Measurements from ENCODE around the gene SMIM26.

The SMIM26 gene

GRCh38 chr20:18537651-18538050 lies 29.6 kb upstream of the SMIM26 start:
- Histone ChIP-seq H3K27me3 (replicated peaks; ENCODE audit: control insufficient read depth, insufficient read depth, low read length) (no peaks in the 10 kb centered on the region), H3K36me3 (ENCODE audit: control insufficient read depth, insufficient read depth, low read length, severe bottlenecking) (peaks cover 70% of the 10 kb centered on the region), H3K9me3 (ENCODE audit: control insufficient read depth, low read length) (no peaks in the 10 kb centered on the region), H3K9ac (ENCODE audit: low read length) (no peak overlapping the region), H3K4me3 (ENCODE audit: low read length) (no peak overlapping the region), H3K4me1 (ENCODE audit: control insufficient read depth, insufficient read depth, low read length) (peaks cover 10% of the 10 kb centered on the region)
- DNase-seq (ENCODE audit: low read depth) = no peak

GRCh38 chr20:18541741-18542140 lies 25.5 kb upstream of the SMIM26 start:
- Histone ChIP-seq H3K4me1 (ENCODE audit: control insufficient read depth, insufficient read depth, low read length) (peaks cover 10% of the 10 kb centered on the region), H3K9me3 (ENCODE audit: control insufficient read depth, low read length) (no peaks in the 10 kb centered on the region), H3K36me3 (ENCODE audit: control insufficient read depth, insufficient read depth, low read length, severe bottlenecking) (peaks cover 76% of the 10 kb centered on the region), H3K9ac (ENCODE audit: low read length) (no peak overlapping the region), H3K4me3 (ENCODE audit: low read length) (no peak overlapping the region), H3K27me3 (replicated peaks; ENCODE audit: control insufficient read depth, insufficient read depth, low read length) (no peaks in the 10 kb centered on the region)
- no peak for DNase-seq (ENCODE audit: low read depth)

DNA sequence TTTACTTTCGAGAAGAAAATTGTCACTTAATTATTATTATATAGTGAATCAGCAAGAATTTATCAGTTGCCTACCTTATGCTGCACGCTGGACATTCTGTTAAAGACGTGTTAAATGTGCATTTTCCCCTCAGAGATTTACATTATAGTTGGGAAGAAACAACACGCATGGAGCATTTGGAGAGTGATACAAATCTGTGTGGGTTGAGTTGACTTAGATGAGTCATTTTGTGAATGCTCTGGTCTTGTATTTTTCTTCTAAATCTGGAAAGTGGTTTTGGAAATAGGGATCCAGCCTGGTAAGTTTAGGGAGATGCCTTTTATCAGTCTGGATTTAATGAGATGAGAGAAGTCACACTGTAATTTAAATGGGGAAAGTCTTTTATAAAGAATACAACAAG lies 24.0 kb upstream of the SMIM26 start:
- no peaks in the 10 kb centered on the region for H3K9me3 ChIP-seq (ENCODE audit: control insufficient read depth, low read length)
- no peak overlapping the region for H3K9ac ChIP-seq (ENCODE audit: low read length)
- peaks cover 81% of the 10 kb centered on the region for H3K36me3 ChIP-seq (ENCODE audit: control insufficient read depth, insufficient read depth, low read length, severe bottlenecking)
- no peak overlapping the region for H3K4me3 ChIP-seq (ENCODE audit: low read length)
- peaks cover 10% of the 10 kb centered on the region for H3K4me1 ChIP-seq (ENCODE audit: control insufficient read depth, insufficient read depth, low read length)
- no peak for DNase-seq (ENCODE audit: low read depth)
- H3K27me3 ChIP-seq (replicated peaks; ENCODE audit: control insufficient read depth, insufficient read depth, low read length) = no peaks in the 10 kb centered on the region

DNA sequence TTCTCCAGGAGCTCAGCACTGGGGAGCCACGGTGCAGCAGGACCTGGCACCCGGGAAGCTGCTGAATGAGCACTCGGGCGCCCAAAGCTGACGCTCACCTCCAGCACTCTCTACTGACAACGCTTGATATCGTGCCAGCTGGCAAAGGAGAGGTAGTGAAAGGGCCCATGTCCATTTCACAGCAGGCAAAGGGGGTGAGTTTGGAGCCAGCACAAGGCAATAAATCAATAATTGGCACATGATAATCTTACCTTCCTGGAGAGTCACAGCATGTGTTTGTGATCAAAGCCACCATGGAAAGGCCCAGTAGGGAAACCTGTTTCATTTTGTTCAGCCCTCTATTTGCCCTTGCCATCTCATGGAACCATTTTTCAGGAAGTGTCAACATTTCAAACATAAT lies 23.3 kb upstream of the SMIM26 start:
- H3K9ac ChIP-seq (ENCODE audit: low read length) = no peak overlapping the region
- peaks cover 84% of the 10 kb centered on the region for H3K36me3 ChIP-seq (ENCODE audit: control insufficient read depth, insufficient read depth, low read length, severe bottlenecking)
- DNase-seq (ENCODE audit: low read depth) = no peak
- H3K9me3 ChIP-seq (ENCODE audit: control insufficient read depth, low read length) = no peaks in the 10 kb centered on the region
- no peak overlapping the region for H3K4me3 ChIP-seq (ENCODE audit: low read length)
- no peaks in the 10 kb centered on the region for H3K27me3 ChIP-seq (replicated peaks; ENCODE audit: control insufficient read depth, insufficient read depth, low read length)
- peaks cover 10% of the 10 kb centered on the region for H3K4me1 ChIP-seq (ENCODE audit: control insufficient read depth, insufficient read depth, low read length)

GRCh38 chr20:18545566-18545965 lies 21.7 kb upstream of the SMIM26 start:
- H3K9me3 ChIP-seq (ENCODE audit: control insufficient read depth, low read length) = no peaks in the 10 kb centered on the region
- H3K36me3 ChIP-seq (ENCODE audit: control insufficient read depth, insufficient read depth, low read length, severe bottlenecking) = peaks cover 87% of the 10 kb centered on the region
- no peak overlapping the region for H3K4me3 ChIP-seq (ENCODE audit: low read length)
- no peak overlapping the region for H3K9ac ChIP-seq (ENCODE audit: low read length)
- DNase-seq (ENCODE audit: low read depth) = no peak
- H3K4me1 ChIP-seq (ENCODE audit: control insufficient read depth, insufficient read depth, low read length) = peaks cover 10% of the 10 kb centered on the region
- H3K27me3 ChIP-seq (replicated peaks; ENCODE audit: control insufficient read depth, insufficient read depth, low read length) = no peaks in the 10 kb centered on the region

DNA sequence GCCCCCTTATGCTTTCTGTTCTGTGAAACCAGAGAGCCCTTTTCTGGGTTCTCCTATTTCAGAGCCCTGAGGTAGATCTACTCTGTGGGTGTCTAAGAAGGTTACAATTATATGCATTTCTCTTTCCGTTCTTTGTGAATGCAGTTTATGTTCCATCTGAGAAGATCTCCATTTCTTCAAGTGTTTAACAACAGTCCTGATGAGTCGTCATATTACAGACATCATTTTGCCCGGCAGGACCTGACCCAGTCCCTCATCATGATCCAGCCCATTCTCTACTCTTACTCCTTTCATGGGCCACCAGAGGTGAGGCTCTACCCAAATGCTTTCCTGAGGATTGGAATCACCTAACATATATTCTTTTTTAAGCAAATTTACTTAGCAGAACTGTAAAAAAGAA lies 18.8 kb upstream of the SMIM26 start:
- Histone ChIP-seq H3K9me3 (ENCODE audit: control insufficient read depth, low read length) (no peaks in the 10 kb centered on the region), H3K36me3 (ENCODE audit: control insufficient read depth, insufficient read depth, low read length, severe bottlenecking) (peaks cover 85% of the 10 kb centered on the region), H3K4me3 (ENCODE audit: low read length) (no peak overlapping the region), H3K9ac (ENCODE audit: low read length) (no peak overlapping the region), H3K27me3 (replicated peaks; ENCODE audit: control insufficient read depth, insufficient read depth, low read length) (no peaks in the 10 kb centered on the region), H3K4me1 (ENCODE audit: control insufficient read depth, insufficient read depth, low read length) (no peaks in the 10 kb centered on the region)
- DNase-seq (ENCODE audit: low read depth) = no peak

DNA sequence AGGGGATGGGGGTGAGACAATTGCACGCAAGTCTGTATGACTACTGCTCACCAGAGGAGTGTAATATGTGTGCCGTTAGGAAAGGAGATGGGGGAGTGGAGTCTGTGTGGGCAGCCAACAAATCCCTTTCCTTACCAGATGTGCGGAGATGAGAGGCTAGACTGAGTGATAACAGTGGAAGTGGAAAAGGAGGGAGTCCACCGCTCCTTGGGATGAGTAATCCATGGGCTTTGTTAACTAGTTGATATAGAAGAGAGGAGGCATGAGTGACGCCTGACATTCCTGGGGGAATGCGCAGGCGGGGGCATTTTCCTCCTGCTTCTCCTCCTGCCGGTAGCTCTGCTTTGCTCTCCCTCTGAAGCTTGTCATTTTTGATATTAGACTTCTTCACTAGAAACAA lies 13.5 kb upstream of the SMIM26 start:
- Histone ChIP-seq H3K36me3 (ENCODE audit: control insufficient read depth, insufficient read depth, low read length, severe bottlenecking) (peaks cover 81% of the 10 kb centered on the region), H3K9ac (ENCODE audit: low read length) (no peak overlapping the region), H3K27me3 (replicated peaks; ENCODE audit: control insufficient read depth, insufficient read depth, low read length) (no peaks in the 10 kb centered on the region), H3K4me1 (ENCODE audit: control insufficient read depth, insufficient read depth, low read length) (no peaks in the 10 kb centered on the region), H3K9me3 (ENCODE audit: control insufficient read depth, low read length) (no peaks in the 10 kb centered on the region), H3K4me3 (ENCODE audit: low read length) (no peak overlapping the region)
- no peak for DNase-seq (ENCODE audit: low read depth)

DNA sequence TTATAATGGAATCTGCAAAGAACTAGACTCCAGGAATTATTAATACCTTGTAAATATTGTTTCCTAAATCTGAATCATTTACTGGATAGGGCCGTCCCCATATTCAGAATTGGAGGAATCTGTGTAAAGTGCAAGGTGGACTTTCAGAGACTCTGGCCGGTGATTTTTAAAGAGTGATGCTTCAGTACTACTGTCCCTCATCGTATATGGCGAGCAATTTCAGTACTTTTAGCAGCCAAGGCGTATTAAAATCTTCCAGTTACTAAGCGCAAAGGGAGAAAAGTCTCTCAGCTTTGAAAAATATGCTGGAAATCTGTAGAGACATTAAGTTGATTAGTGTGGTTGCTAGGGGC lies 483 bp downstream of the SMIM26 start:
- peak overlapping the region; percentile 97 for H3K4me3 ChIP-seq (ENCODE audit: low read length)
- peaks cover 18% of the 10 kb centered on the region for H3K36me3 ChIP-seq (ENCODE audit: control insufficient read depth, insufficient read depth, low read length, severe bottlenecking)
- H3K4me1 ChIP-seq (ENCODE audit: control insufficient read depth, insufficient read depth, low read length) = no peaks in the 10 kb centered on the region
- DNase-seq (ENCODE audit: low read depth) = peak; percentile 52
- no peaks in the 10 kb centered on the region for H3K9me3 ChIP-seq (ENCODE audit: control insufficient read depth, low read length)
- no peaks in the 10 kb centered on the region for H3K27me3 ChIP-seq (replicated peaks; ENCODE audit: control insufficient read depth, insufficient read depth, low read length)
- peak overlapping the region; percentile 98 for H3K9ac ChIP-seq (ENCODE audit: low read length)

- DNase-seq (ENCODE audit: low read depth) = no peak
- no peaks in the 10 kb centered on the region for H3K27me3 ChIP-seq (replicated peaks; ENCODE audit: control insufficient read depth, insufficient read depth, low read length)
- H3K9me3 ChIP-seq (ENCODE audit: control insufficient read depth, low read length) = no peaks in the 10 kb centered on the region
- no peaks in the 10 kb centered on the region for H3K4me1 ChIP-seq (ENCODE audit: control insufficient read depth, insufficient read depth, low read length)
- no peak overlapping the region for H3K4me3 ChIP-seq (ENCODE audit: low read length)
- no peak overlapping the region for H3K9ac ChIP-seq (ENCODE audit: low read length)
- peaks cover 15% of the 10 kb centered on the region for H3K36me3 ChIP-seq (ENCODE audit: control insufficient read depth, insufficient read depth, low read length, severe bottlenecking)
Measured at GRCh38 chr20:18571009-18571408, 3.8 kb downstream of the SMIM26 start.

- Histone ChIP-seq H3K4me1 (ENCODE audit: control insufficient read depth, insufficient read depth, low read length) (no peaks in the 10 kb centered on the region), H3K27me3 (replicated peaks; ENCODE audit: control insufficient read depth, insufficient read depth, low read length) (no peaks in the 10 kb centered on the region), H3K9me3 (ENCODE audit: control insufficient read depth, low read length) (no peaks in the 10 kb centered on the region), H3K36me3 (ENCODE audit: control insufficient read depth, insufficient read depth, low read length, severe bottlenecking) (peaks cover 15% of the 10 kb centered on the region), H3K4me3 (ENCODE audit: low read length) (no peak overlapping the region), H3K9ac (ENCODE audit: low read length) (no peak overlapping the region)
- no peak for DNase-seq (ENCODE audit: low read depth)
Measured at GRCh38 chr20:18571578-18571977, 4.3 kb downstream of the SMIM26 start.

DNA sequence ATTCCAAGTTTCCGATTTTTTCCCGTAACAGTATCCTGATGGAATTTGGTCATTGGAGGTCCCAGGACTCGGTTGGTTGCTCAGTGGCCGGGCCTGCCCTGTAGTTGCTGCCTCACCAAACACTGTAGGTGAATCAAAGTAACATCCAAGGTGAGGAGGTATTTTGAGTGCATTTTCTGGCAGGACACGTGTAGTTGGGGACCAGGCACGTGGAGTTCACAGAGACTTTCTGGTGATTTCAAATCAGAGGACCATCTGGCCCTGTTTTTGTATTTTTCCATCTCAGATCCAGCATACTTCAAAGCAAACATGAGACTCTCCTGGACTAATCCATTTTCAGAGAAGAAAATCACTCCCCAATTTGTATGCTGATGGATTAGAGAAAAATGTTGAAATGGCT lies 10.7 kb downstream of the SMIM26 start:
- H3K27me3 ChIP-seq (replicated peaks; ENCODE audit: control insufficient read depth, insufficient read depth, low read length) = no peaks in the 10 kb centered on the region
- no peaks in the 10 kb centered on the region for H3K4me1 ChIP-seq (ENCODE audit: control insufficient read depth, insufficient read depth, low read length)
- H3K4me3 ChIP-seq (ENCODE audit: low read length) = no peak overlapping the region
- H3K36me3 ChIP-seq (ENCODE audit: control insufficient read depth, insufficient read depth, low read length, severe bottlenecking) = no peaks in the 10 kb centered on the region
- DNase-seq (ENCODE audit: low read depth) = no peak
- H3K9ac ChIP-seq (ENCODE audit: low read length) = no peak overlapping the region
- H3K9me3 ChIP-seq (ENCODE audit: control insufficient read depth, low read length) = no peaks in the 10 kb centered on the region

DNA sequence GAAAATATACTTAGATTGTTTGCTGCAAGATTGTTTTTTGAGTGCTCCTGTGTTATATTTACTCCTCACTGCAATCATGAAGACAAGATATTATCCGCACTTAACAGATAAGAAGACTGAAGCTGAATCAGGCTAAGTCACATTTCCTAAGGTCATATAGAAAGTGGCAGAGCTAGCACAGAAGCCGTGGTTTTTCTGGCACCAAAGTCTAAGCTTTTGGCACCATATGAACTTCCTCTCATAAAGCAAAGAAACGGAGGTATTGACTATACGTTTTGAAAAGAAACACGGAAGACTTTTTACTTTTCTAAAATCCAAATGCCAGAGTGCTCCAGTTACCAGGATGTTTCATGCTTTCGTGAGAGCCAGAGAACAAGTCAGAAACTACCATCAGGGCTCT lies 11.3 kb downstream of the SMIM26 start:
- no peak overlapping the region for H3K9ac ChIP-seq (ENCODE audit: low read length)
- no peak for DNase-seq (ENCODE audit: low read depth)
- H3K27me3 ChIP-seq (replicated peaks; ENCODE audit: control insufficient read depth, insufficient read depth, low read length) = no peaks in the 10 kb centered on the region
- H3K9me3 ChIP-seq (ENCODE audit: control insufficient read depth, low read length) = no peaks in the 10 kb centered on the region
- no peaks in the 10 kb centered on the region for H3K4me1 ChIP-seq (ENCODE audit: control insufficient read depth, insufficient read depth, low read length)
- H3K36me3 ChIP-seq (ENCODE audit: control insufficient read depth, insufficient read depth, low read length, severe bottlenecking) = no peaks in the 10 kb centered on the region
- H3K4me3 ChIP-seq (ENCODE audit: low read length) = no peak overlapping the region

All from adipocyte (in vitro differentiated cells).